HepG2 (cell line): ENCODE results near the gene LASP1. TPM values are rescaled to one million over a fixed set of nuclear protein-coding genes. Genes with fewer than 3 reads are reported as not detected.

Source experiments
- ARNTL ChIP-seq: sonication (generic); formaldehyde crosslinking; IDR thresholded peaks from 2 replicates; pipeline ENCODE4 v1.4.0; 2020; ENCODE audit warnings: mild to moderate bottlenecking, missing genetic modification reagents
- CC2D1A ChIP-seq: sonication (generic); formaldehyde crosslinking; IDR thresholded peaks from 2 replicates; pipeline ENCODE4 v1.8.1; 2023; ENCODE audit warnings: mild to moderate bottlenecking, missing genetic modification reagents
- HNF4A ChIP-seq: sonication (generic); formaldehyde crosslinking; IDR thresholded peaks from 2 replicates; pipeline ENCODE4 v1.4.0; 2020; ENCODE audit warnings: missing genetic modification reagents
- MAZ ChIP-seq, 2 experiments: sonication (generic) in 1 of 2; formaldehyde crosslinking in 1 of 2; IDR thresholded peaks; 2 replicates each; pipeline versions ENCODE4 v1.5.0 to v1.6.1; 2012 to 2020; ENCODE audit warnings: low read depth in 2 of 2, mild to moderate bottlenecking in 2 of 2, borderline replicate concordance in 1 of 2, improper control_type of control experiment in 1 of 2, low read length in 1 of 2, missing genetic modification reagents in 1 of 2, moderate library complexity in 1 of 2
- NR2F1 ChIP-seq, 2 experiments: fragments of 450-650 bp in 1 of 2; formaldehyde crosslinking in 1 of 2; IDR thresholded peaks; 2 replicates each; pipeline versions ENCODE4 v1.5.0 to v1.6.1; 2016 to 2020; ENCODE audit warnings: mild to moderate bottlenecking in 1 of 2, missing compliant biosample characterization in 1 of 2, missing genetic modification reagents in 1 of 2, moderate library complexity in 1 of 2
- RCOR2 ChIP-seq: IDR thresholded peaks from 2 replicates; pipeline ENCODE4 v1.6.1; 2016; ENCODE audit warnings: missing biosample characterization, missing genetic modification reagents
- RNF2 ChIP-seq: fragments of 450-650 bp; conservative IDR thresholded peaks from 2 replicates; pipeline ENCODE4 v1.6.1; 2016; ENCODE audit warnings: low read depth
- SNAPC2 ChIP-seq: sonication (generic); formaldehyde crosslinking; IDR thresholded peaks from 2 replicates; pipeline ENCODE4 v1.8.1; 2022; ENCODE audit warnings: mild to moderate bottlenecking, missing genetic modification reagents
- SPEN ChIP-seq: sonication (generic); formaldehyde crosslinking; IDR thresholded peaks from 2 replicates; pipeline ENCODE4 v1.5.1; 2020; ENCODE audit warnings: low read depth, mild to moderate bottlenecking, missing genetic modification reagents
- TEAD3 ChIP-seq: optimal IDR thresholded peaks from 2 replicates; pipeline ENCODE3; 2016; ENCODE audit warnings: borderline replicate concordance
- ZNF30 ChIP-seq: sonication (generic); formaldehyde crosslinking; IDR thresholded peaks from 2 replicates; pipeline ENCODE4 v1.5.0; 2020; ENCODE audit warnings: mild to moderate bottlenecking, missing genetic modification reagents
- ZNF430 ChIP-seq: sonication (generic); formaldehyde crosslinking; IDR thresholded peaks from 2 replicates; pipeline ENCODE4 v1.9.0; 2021; ENCODE audit warnings: mild to moderate bottlenecking, missing genetic modification reagents
- ZNF484 ChIP-seq: sonication (generic); formaldehyde crosslinking; IDR thresholded peaks from 2 replicates; pipeline ENCODE4 v1.5.1; 2020; ENCODE audit warnings: mild to moderate bottlenecking, low read depth, missing genetic modification reagents, borderline replicate concordance
- ZNF598 ChIP-seq: sonication (generic); formaldehyde crosslinking; IDR thresholded peaks from 2 replicates; pipeline ENCODE4 v1.5.1; 2020; ENCODE audit warnings: mild to moderate bottlenecking, missing genetic modification reagents, borderline replicate concordance
- ZNF709 ChIP-seq: sonication (generic); formaldehyde crosslinking; IDR thresholded peaks from 2 replicates; pipeline ENCODE4 v1.5.0; 2020; ENCODE audit warnings: mild to moderate bottlenecking, missing genetic modification reagents
- ZNF850 ChIP-seq: sonication (generic); formaldehyde crosslinking; conservative IDR thresholded peaks from 2 replicates; pipeline ENCODE4 v1.9.0; 2021; ENCODE audit warnings: mild to moderate bottlenecking, missing genetic modification reagents
- ZNF878 ChIP-seq: sonication (generic); formaldehyde crosslinking; IDR thresholded peaks from 2 replicates; pipeline ENCODE4 v1.8.1; 2023; ENCODE audit warnings: mild to moderate bottlenecking, missing genetic modification reagents, moderate library complexity
- ZSCAN22 ChIP-seq: sonication (generic); formaldehyde crosslinking; IDR thresholded peaks from 2 replicates; pipeline ENCODE4 v1.4.0; 2020; ENCODE audit warnings: mild to moderate bottlenecking, missing genetic modification reagents
- ZSCAN31 ChIP-seq: sonication (generic); formaldehyde crosslinking; IDR thresholded peaks from 2 replicates; pipeline ENCODE4 v1.5.0; 2020; ENCODE audit warnings: low read depth, mild to moderate bottlenecking, missing genetic modification reagents
- polyA plus RNA-seq, 8 experiments: library from polyadenylated mRNA; depleted of rRNA in 3 of 8; stranded (reverse) in 7 of 8; unstranded in 1 of 8; fragments of >200 nt; fragmentation: Illumina TruSeq in 4 of 8; extraction: Trizol in 4 of 8; gene quantifications; 2 replicates each; pipeline versions ENCODE4 v1.2.1 to v1.2.3, GENCODE V29; 2011 to 2016; ENCODE audit warnings: low read depth in 4 of 8, missing spikeins in 1 of 8, mixed read lengths in 1 of 8; ENCODE audit not compliant: insufficient read depth in 1 of 8
- total RNA-seq, 5 experiments: library from RNA; depleted of rRNA; stranded (reverse); fragments of >200 nt; fragmentation: Illumina TruSeq; extraction: Trizol; gene quantifications; 2 replicates each; pipeline ENCODE4 v1.2.3, GENCODE V29; 2016; ENCODE audit warnings: low read depth in 1 of 5
- TF ChIP-seq, protein P1 (sequence below): sonication (generic); formaldehyde crosslinking; IDR thresholded peaks from 2 replicates; pipeline ENCODE4 v1.4.0; 2020; ENCODE audit warnings: missing genetic modification reagents
- TF ChIP-seq, protein P2 (sequence below): IDR thresholded peaks from 2 replicates; pipeline ENCODE4 v1.4.0; 2020; ENCODE audit warnings: mild to moderate bottlenecking, missing genetic modification reagents
- TF ChIP-seq, protein P3 (sequence below): sonication (generic); formaldehyde crosslinking; IDR thresholded peaks from 2 replicates; pipeline ENCODE4 v1.5.0; 2020; ENCODE audit warnings: mild to moderate bottlenecking, missing genetic modification reagents, moderate library complexity

The LASP1 gene
- total and polyA plus RNA-seq, 2 of the 13 experiments (the other 11 are each of a cell fraction or from before 2014, with no cell fraction given): 70.1 to 97.0 TPM

DNA sequence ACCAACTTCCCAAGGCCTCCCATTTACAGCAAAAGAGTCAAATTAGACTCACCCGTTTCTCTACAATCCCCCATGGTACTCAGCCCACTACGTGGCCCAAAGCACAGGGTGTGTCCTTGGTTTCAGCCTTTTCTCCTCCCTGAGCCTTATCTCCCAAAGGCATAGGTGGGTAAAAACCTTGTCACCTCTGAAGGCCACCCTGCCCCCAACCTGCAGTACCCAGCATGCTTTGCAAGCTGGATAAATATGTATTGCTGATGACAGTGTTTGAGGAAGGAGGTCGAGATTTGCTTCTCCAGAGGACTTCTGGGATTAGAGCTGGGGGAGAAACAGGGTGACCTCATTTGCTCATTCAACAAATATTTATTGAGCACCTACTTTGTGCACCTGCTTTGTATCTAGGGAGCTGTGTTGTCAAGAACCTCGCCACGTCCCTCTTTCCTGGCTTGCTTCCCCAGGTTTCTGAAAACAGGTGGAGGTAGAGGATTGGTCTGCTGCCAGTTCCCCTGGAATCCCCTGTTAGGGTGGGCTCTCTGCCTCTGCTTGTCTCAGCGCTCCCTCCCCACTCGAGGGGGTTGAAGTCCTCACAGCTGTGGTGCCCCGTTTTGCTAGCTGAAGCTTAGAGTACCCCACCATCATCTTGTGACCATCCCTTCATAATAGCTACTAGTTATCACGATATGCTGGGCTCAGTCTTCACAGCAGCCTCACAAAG lies 3.0 kb downstream of the LASP1 start (continued):
- TF ChIP-seq, protein P1, sequence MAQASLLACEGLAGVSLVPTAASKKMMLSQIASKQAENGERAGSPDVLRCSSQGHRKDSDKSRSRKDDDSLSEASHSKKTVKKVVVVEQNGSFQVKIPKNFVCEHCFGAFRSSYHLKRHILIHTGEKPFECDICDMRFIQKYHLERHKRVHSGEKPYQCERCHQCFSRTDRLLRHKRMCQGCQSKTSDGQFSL (CRISPR knock-in tag): no peak
- peak; percentile 65 for TF ChIP-seq HNF4A (CRISPR knock-in tag)
- TF ChIP-seq ZNF484: no peak
- TF ChIP-seq RCOR2 (CRISPR knock-in tag): peak; percentile 72; the same call in 1 of the 2 replicates
- TF ChIP-seq MAZ (IDR thresholded peaks at IDR 0.05; ENCODE audit: borderline replicate concordance, low read depth, low read length): no peak
- TF ChIP-seq MAZ (CRISPR knock-in tag; IDR thresholded peaks at IDR 0.05; ENCODE audit: low read depth): no peak; the same call in 1 of the 2 replicates
- TF ChIP-seq, protein P2, sequence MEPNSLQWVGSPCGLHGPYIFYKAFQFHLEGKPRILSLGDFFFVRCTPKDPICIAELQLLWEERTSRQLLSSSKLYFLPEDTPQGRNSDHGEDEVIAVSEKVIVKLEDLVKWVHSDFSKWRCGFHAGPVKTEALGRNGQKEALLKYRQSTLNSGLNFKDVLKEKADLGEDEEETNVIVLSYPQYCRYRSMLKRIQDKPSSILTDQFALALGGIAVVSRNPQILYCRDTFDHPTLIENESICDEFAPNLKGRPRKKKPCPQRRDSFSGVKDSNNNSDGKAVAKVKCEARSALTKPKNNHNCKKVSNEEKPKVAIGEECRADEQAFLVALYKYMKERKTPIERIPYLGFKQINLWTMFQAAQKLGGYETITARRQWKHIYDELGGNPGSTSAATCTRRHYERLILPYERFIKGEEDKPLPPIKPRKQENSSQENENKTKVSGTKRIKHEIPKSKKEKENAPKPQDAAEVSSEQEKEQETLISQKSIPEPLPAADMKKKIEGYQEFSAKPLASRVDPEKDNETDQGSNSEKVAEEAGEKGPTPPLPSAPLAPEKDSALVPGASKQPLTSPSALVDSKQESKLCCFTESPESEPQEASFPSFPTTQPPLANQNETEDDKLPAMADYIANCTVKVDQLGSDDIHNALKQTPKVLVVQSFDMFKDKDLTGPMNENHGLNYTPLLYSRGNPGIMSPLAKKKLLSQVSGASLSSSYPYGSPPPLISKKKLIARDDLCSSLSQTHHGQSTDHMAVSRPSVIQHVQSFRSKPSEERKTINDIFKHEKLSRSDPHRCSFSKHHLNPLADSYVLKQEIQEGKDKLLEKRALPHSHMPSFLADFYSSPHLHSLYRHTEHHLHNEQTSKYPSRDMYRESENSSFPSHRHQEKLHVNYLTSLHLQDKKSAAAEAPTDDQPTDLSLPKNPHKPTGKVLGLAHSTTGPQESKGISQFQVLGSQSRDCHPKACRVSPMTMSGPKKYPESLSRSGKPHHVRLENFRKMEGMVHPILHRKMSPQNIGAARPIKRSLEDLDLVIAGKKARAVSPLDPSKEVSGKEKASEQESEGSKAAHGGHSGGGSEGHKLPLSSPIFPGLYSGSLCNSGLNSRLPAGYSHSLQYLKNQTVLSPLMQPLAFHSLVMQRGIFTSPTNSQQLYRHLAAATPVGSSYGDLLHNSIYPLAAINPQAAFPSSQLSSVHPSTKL (CRISPR knock-in tag): peak; percentile 79
- no peak for TF ChIP-seq ZSCAN31 (CRISPR knock-in tag)
- no peak for TF ChIP-seq ZNF850 (CRISPR knock-in tag)
- TF ChIP-seq ARNTL (CRISPR knock-in tag): 0 out of 2 replicates have a peak, but pooled peaks have one; percentile 41
- no peak for TF ChIP-seq RNF2
- TF ChIP-seq NR2F1 (CRISPR knock-in tag; IDR thresholded peaks at IDR 0.05): 0 out of 4 replicates have a peak, but pooled peaks of 1 of the 2 experiments have one; percentile 15
- TF ChIP-seq ZNF430 (CRISPR knock-in tag): no peak
- 0 out of 2 replicates have a peak, but pooled peaks have one; percentile 26 for TF ChIP-seq ZNF709 (CRISPR knock-in tag)
- TF ChIP-seq ZSCAN22 (CRISPR knock-in tag): no peak
- TF ChIP-seq ZNF878: no peak
- TF ChIP-seq TEAD3 (CRISPR knock-in tag): no peak
- 0 out of 2 replicates have a peak, but pooled peaks have one; percentile 66 for TF ChIP-seq CC2D1A (CRISPR knock-in tag)
- TF ChIP-seq, protein P3, sequence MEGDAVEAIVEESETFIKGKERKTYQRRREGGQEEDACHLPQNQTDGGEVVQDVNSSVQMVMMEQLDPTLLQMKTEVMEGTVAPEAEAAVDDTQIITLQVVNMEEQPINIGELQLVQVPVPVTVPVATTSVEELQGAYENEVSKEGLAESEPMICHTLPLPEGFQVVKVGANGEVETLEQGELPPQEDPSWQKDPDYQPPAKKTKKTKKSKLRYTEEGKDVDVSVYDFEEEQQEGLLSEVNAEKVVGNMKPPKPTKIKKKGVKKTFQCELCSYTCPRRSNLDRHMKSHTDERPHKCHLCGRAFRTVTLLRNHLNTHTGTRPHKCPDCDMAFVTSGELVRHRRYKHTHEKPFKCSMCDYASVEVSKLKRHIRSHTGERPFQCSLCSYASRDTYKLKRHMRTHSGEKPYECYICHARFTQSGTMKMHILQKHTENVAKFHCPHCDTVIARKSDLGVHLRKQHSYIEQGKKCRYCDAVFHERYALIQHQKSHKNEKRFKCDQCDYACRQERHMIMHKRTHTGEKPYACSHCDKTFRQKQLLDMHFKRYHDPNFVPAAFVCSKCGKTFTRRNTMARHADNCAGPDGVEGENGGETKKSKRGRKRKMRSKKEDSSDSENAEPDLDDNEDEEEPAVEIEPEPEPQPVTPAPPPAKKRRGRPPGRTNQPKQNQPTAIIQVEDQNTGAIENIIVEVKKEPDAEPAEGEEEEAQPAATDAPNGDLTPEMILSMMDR (CRISPR knock-in tag): no peak
- TF ChIP-seq ZNF598 (CRISPR knock-in tag): no peak
- no peak for TF ChIP-seq SPEN
- TF ChIP-seq SNAPC2: no peak
- TF ChIP-seq ZNF30: no peak
